ENCODE data around the gene SGCB. TPM values are rescaled to one million over a fixed set of nuclear protein-coding genes. Genes with fewer than 3 reads are reported as not detected.

Gene SGCB
- total RNA-seq, 1 donor from 2014 or later, result 8.0 TPM

DNA sequence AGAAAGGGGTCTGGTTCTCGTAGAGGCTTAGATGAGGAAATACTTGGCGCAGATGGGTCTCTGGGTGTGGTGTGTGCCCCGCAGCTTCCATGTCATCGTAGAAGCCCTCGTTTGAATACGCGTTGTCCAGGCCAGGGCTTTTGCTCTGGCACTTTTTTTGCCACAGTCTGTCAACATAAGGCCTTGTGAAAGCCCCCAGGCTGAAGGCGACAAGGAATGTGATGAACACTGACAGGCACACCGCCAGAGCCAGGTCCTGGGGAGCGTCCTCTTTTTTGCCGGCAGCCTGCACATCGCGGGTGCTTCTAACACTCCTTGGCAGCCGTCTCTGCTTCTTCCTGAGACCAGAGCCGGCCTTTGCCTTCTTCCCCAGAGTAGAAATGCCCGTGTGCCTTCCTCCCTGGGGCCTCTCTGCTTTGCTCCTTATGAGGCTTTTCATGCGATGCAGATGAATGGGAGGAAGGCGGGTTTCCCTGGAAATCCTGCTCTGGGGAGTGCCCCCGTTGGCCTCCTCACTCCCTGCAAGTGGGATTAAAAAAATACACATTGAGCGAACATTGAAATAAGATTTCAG, 42.4 kb downstream of the SGCB start:
- no peak overlapping the region for H3K4me3 ChIP-seq (ENCODE audit: low read depth, low read length)
- TF ChIP-seq, protein P1, sequence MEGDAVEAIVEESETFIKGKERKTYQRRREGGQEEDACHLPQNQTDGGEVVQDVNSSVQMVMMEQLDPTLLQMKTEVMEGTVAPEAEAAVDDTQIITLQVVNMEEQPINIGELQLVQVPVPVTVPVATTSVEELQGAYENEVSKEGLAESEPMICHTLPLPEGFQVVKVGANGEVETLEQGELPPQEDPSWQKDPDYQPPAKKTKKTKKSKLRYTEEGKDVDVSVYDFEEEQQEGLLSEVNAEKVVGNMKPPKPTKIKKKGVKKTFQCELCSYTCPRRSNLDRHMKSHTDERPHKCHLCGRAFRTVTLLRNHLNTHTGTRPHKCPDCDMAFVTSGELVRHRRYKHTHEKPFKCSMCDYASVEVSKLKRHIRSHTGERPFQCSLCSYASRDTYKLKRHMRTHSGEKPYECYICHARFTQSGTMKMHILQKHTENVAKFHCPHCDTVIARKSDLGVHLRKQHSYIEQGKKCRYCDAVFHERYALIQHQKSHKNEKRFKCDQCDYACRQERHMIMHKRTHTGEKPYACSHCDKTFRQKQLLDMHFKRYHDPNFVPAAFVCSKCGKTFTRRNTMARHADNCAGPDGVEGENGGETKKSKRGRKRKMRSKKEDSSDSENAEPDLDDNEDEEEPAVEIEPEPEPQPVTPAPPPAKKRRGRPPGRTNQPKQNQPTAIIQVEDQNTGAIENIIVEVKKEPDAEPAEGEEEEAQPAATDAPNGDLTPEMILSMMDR (conservative IDR thresholded peaks at IDR 0.05; ENCODE audit: low read depth, low read length), result no peak
- DNase-seq (ENCODE audit: low read depth), result no peak

Other genes starting within 250 kb of the SGCB start
- gene DCUN1D4, start 195.1 kb downstream of the SGCB start, total RNA-seq, result 18.1 and 25.2 TPM in 2 replicates
- 0.07 TPM in 1 of 2 replicates, not detected in the other for gene LRRC66, start 17.9 kb downstream of the SGCB start, total RNA-seq
- 4.1 and 8.5 TPM in 2 replicates for gene SPATA18, start 13.0 kb upstream of the SGCB start, total RNA-seq

All from epithelial cell of proximal tubule (primary cell).